Neural cell (in vitro differentiated cells): ENCODE measurements around the gene OTULINL. TPM values are rescaled to one million over a fixed set of nuclear protein-coding genes. Genes with fewer than 3 reads are reported as not detected.

Experiments used
- H2AFZ ChIP-seq: fragments of 200-600, 300-800 bp; sonication (generic), shearing (Covaris generic); 2 replicates; pipeline ENCODE4 v1.6.0; 2014; ENCODE audit warnings: low read depth, mild to moderate bottlenecking, antibody characterized with exemption, low read length, moderate library complexity
- H3F3A ChIP-seq: fragments of 200-600 bp; shearing (Covaris generic); 2 replicates; pipeline ENCODE4 v1.6.1; 2016; ENCODE audit warnings: mild to moderate bottlenecking, moderate library complexity, mixed read lengths, antibody characterized with exemption, low read length; ENCODE audit not compliant: insufficient read depth, poor library complexity, severe bottlenecking
- H3K27ac ChIP-seq: fragments of 200-600, 300-800 bp; sonication (generic), shearing (Covaris generic); 2 replicates; pipeline ENCODE4 v1.5.1; 2014; ENCODE audit warnings: mild to moderate bottlenecking, low read length, moderate library complexity
- H3K27me3 ChIP-seq: fragments of 300-800, 200-600 bp; sonication (generic), shearing (Covaris generic); 2 replicates; pipeline ENCODE4 v1.6.0; 2014; ENCODE audit warnings: mild to moderate bottlenecking, low read depth, low read length, moderate library complexity; ENCODE audit not compliant: insufficient read depth
- H3K36me3 ChIP-seq: fragments of 300-800, 200-600 bp; sonication (generic), shearing (Covaris generic); 2 replicates; pipeline ENCODE4 v1.5.1; 2014; ENCODE audit warnings: mild to moderate bottlenecking, antibody characterized with exemption, low read length, moderate library complexity; ENCODE audit not compliant: insufficient read depth
- H3K4me2 ChIP-seq: fragments of 300-800, 200-600 bp; sonication (generic), shearing (Covaris generic); 2 replicates; pipeline ENCODE4 v1.6.0; 2014; ENCODE audit warnings: mild to moderate bottlenecking, low read length
- H3K4me3 ChIP-seq: fragments of 300-800, 200-600 bp; sonication (generic), shearing (Covaris generic); 2 replicates; pipeline ENCODE4 v1.5.1; 2014; ENCODE audit warnings: mild to moderate bottlenecking, low read length, moderate library complexity
- H3K79me2 ChIP-seq: fragments of 200-600 bp; shearing (Covaris generic); replicated peaks from 2 replicates; pipeline ENCODE4 v1.6.0; 2014; ENCODE audit warnings: mild to moderate bottlenecking, low read length, moderate library complexity; ENCODE audit not compliant: insufficient read depth
- H3K9ac ChIP-seq: fragments of 300-800, 200-600 bp; sonication (generic), shearing (Covaris generic); 2 replicates; pipeline ENCODE4 v1.6.1; 2016; ENCODE audit warnings: mild to moderate bottlenecking, low read length, mixed read lengths
- H3K9me2 ChIP-seq: fragments of 200-600 bp; shearing (Covaris generic); 2 replicates; pipeline ENCODE4 v1.6.1; 2016; ENCODE audit warnings: mild to moderate bottlenecking, low read length, mixed read lengths; ENCODE audit not compliant: insufficient read depth
- H3K9me3 ChIP-seq: fragments of 200-600, 300-800 bp; sonication (generic), shearing (Covaris generic); 2 replicates; pipeline ENCODE4 v1.6.1; 2016; ENCODE audit warnings: mild to moderate bottlenecking, mixed run types, low read length, moderate library complexity, mixed read lengths
- H4K20me1 ChIP-seq: fragments of 200-600 bp; shearing (Covaris generic); 2 replicates; pipeline ENCODE4 v1.6.1; 2016; ENCODE audit warnings: mild to moderate bottlenecking, mixed run types; ENCODE audit not compliant: insufficient read depth
- CTCF ChIP-seq: fragments of 450-650 bp; IDR thresholded peaks from 2 replicates; pipeline ENCODE4 v1.5.1; 2014; ENCODE audit warnings: antibody characterized with exemption, mild to moderate bottlenecking, moderate library complexity; ENCODE audit not compliant: poor library complexity, severe bottlenecking
- EP300 ChIP-seq: fragments of 450-650 bp; conservative IDR thresholded peaks from 2 replicates; pipeline ENCODE4 v1.6.1; 2014; ENCODE audit warnings: antibody characterized with exemption, mild to moderate bottlenecking, moderate library complexity; ENCODE audit not compliant: poor library complexity, severe bottlenecking
- EZH2 ChIP-seq: fragments of 200-600, 300-800 bp; shearing (Covaris generic), sonication (generic); IDR thresholded peaks from 2 replicates; pipeline ENCODE4 v1.6.1; 2014; ENCODE audit warnings: antibody characterized with exemption, low read length, borderline replicate concordance, mild to moderate bottlenecking; ENCODE audit not compliant: insufficient read depth, poor library complexity, severe bottlenecking
- MXI1 ChIP-seq: fragments of 450-650 bp; conservative IDR thresholded peaks from 2 replicates; pipeline ENCODE4 v1.6.1; 2014; ENCODE audit warnings: antibody characterized with exemption, mild to moderate bottlenecking; ENCODE audit not compliant: poor library complexity, severe bottlenecking
- POLR2AphosphoS5 ChIP-seq: IDR thresholded peaks from 2 replicates; pipeline ENCODE4 v1.6.1; 2012
- RAD21 ChIP-seq: fragments of 450-650 bp; conservative IDR thresholded peaks from 2 replicates; pipeline ENCODE4 v1.6.1; 2014; ENCODE audit warnings: antibody characterized with exemption, mild to moderate bottlenecking, moderate library complexity
- SMC3 ChIP-seq: fragments of 450-650 bp; conservative IDR thresholded peaks from 2 replicates; pipeline ENCODE4 v1.6.1; 2014; ENCODE audit warnings: antibody characterized with exemption, mild to moderate bottlenecking, moderate library complexity; ENCODE audit not compliant: poor library complexity
- TAF1 ChIP-seq: IDR thresholded peaks from 2 replicates; pipeline ENCODE4 v1.6.1; 2012; ENCODE audit warnings: low read depth
- polyA plus RNA-seq: library from polyadenylated mRNA; depleted of rRNA; stranded (reverse); fragments of >200 nt; gene quantifications from 2 replicates; pipeline ENCODE4 v1.2.3, GENCODE V29; 2014
- TF ChIP-seq, protein P1 (sequence below): IDR thresholded peaks from 2 replicates; pipeline ENCODE4 v1.6.1; 2012; ENCODE audit warnings: borderline replicate concordance

OTULINL gene
- polyA plus RNA-seq, 1 donor from 2014 or later: 7.2 TPM

DNA sequence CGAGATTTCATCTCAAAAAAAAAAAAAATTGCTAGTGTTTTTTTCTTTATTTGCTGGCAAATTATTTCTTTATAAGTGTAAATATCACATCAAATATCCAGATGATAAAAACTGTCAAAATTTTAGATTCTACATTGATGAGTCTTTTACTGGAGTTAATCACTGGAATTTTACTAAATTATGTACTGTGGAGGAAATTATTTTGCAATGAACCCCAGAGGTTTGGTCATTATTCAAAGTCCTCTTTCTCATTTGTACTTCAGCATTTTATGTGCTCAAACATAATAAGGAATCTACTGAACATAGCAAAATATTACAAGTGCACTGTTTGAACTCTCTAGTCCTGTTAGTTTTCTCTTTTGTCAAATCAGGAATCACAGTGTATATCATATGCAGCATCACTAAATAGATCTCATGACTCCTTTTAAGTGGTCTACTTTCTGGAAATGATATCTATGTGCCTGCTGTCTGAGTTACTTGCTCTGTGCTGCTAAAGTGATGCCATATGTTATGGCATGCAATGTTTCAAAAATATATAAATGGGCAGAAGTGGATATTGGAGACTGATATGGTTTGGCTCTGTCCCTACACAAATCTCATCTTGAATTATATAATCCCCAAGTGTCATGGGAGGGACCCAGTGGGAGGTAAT is 18.0 kb downstream of the OTULINL start:
- H3K4me2 ChIP-seq: no peak overlapping the region
- H3K27me3 ChIP-seq: no peaks in the 10 kb centered on the region
- no peaks in the 10 kb centered on the region for H3K9me3 ChIP-seq
- H2AFZ ChIP-seq: no peak overlapping the region
- no peaks in the 10 kb centered on the region for H3F3A ChIP-seq
- no peak overlapping the region for H3K4me3 ChIP-seq
- H3K36me3 ChIP-seq: no peaks in the 10 kb centered on the region
- H3K27ac ChIP-seq: no peak overlapping the region
- H3K9me2 ChIP-seq: no peaks in the 10 kb centered on the region
- H3K9ac ChIP-seq: no peak overlapping the region
- no peaks in the 10 kb centered on the region for H3K79me2 ChIP-seq
- TF ChIP-seq SMC3: no peak
- TF ChIP-seq, protein P1, sequence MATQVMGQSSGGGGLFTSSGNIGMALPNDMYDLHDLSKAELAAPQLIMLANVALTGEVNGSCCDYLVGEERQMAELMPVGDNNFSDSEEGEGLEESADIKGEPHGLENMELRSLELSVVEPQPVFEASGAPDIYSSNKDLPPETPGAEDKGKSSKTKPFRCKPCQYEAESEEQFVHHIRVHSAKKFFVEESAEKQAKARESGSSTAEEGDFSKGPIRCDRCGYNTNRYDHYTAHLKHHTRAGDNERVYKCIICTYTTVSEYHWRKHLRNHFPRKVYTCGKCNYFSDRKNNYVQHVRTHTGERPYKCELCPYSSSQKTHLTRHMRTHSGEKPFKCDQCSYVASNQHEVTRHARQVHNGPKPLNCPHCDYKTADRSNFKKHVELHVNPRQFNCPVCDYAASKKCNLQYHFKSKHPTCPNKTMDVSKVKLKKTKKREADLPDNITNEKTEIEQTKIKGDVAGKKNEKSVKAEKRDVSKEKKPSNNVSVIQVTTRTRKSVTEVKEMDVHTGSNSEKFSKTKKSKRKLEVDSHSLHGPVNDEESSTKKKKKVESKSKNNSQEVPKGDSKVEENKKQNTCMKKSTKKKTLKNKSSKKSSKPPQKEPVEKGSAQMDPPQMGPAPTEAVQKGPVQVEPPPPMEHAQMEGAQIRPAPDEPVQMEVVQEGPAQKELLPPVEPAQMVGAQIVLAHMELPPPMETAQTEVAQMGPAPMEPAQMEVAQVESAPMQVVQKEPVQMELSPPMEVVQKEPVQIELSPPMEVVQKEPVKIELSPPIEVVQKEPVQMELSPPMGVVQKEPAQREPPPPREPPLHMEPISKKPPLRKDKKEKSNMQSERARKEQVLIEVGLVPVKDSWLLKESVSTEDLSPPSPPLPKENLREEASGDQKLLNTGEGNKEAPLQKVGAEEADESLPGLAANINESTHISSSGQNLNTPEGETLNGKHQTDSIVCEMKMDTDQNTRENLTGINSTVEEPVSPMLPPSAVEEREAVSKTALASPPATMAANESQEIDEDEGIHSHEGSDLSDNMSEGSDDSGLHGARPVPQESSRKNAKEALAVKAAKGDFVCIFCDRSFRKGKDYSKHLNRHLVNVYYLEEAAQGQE: no peak
- no peak for TF ChIP-seq POLR2AphosphoS5
- no peak for TF ChIP-seq EP300
- TF ChIP-seq CTCF: no peak
- no peak for TF ChIP-seq MXI1
- no peak for TF ChIP-seq RAD21
- no peak for TF ChIP-seq EZH2
- no peak for TF ChIP-seq TAF1
- H4K20me1 ChIP-seq: no peaks in the 10 kb centered on the region

- H3K9ac ChIP-seq: no peak overlapping the region
- H3K36me3 ChIP-seq: no peaks in the 10 kb centered on the region
- H3K27ac ChIP-seq: no peak overlapping the region
- no peaks in the 10 kb centered on the region for H3F3A ChIP-seq
- H3K79me2 ChIP-seq: no peaks in the 10 kb centered on the region
- H3K4me3 ChIP-seq: no peak overlapping the region
- no peaks in the 10 kb centered on the region for H3K9me3 ChIP-seq
- H4K20me1 ChIP-seq: no peaks in the 10 kb centered on the region
- no peaks in the 10 kb centered on the region for H3K27me3 ChIP-seq
- no peak overlapping the region for H2AFZ ChIP-seq
- H3K9me2 ChIP-seq: no peaks in the 10 kb centered on the region
- no peak for TF ChIP-seq EP300
- TF ChIP-seq, protein P1: no peak
- TF ChIP-seq CTCF: no peak
- TF ChIP-seq TAF1: no peak
- TF ChIP-seq RAD21: no peak
- no peak for TF ChIP-seq SMC3
- TF ChIP-seq MXI1: no peak
- TF ChIP-seq EZH2: no peak
- no peak for TF ChIP-seq POLR2AphosphoS5
- no peak overlapping the region for H3K4me2 ChIP-seq
Measured at GRCh38 chr5:14600846-14601245, 19.3 kb downstream of the OTULINL start.
